GM19397 (cell line): Measurements from ENCODE around the gene RAG1.

Experiments
- ATAC-seq: cut with Tn5 transposase; IDR thresholded peaks from one replicate; pipeline ENCODE4 v1.9.1; 2021; ENCODE audit warnings: mild to moderate bottlenecking, moderate library complexity; ENCODE audit not compliant: unreplicated experiment

Gene RAG1

GRCh38 chr11:36588099-36588498, 20.3 kb downstream of the RAG1 start:
- no peak for ATAC-seq

- no peak for ATAC-seq
Observed at GRCh38 chr11:36590513-36590912, 22.7 kb downstream of the RAG1 start.

- ATAC-seq = no peak
Observed at GRCh38 chr11:36591433-36591832, 23.6 kb downstream of the RAG1 start.

- ATAC-seq = peak; percentile 92
Observed at GRCh38 chr11:36594316-36594989, 26.6 kb downstream of the RAG1 start, which contains the start of gene IFTAP. Gene IFTAP (plus strand): TSS chr11:36594502. CDS start chr11:36610104, 15,602 bp downstream.

GRCh38 chr11:36596880-36597279, 29.1 kb downstream of the RAG1 start:
- ATAC-seq = no peak

- no peak for ATAC-seq
Observed at GRCh38 chr11:36598051-36598450, 30.2 kb downstream of the RAG1 start, which contains the start of gene RAG2. Gene RAG2 (minus strand): TSS chr11:36598236. CDS start chr11:36594168, 4,068 bp downstream.

GRCh38 chr11:36600180-36600579, 32.4 kb downstream of the RAG1 start:
- ATAC-seq = no peak

- no peak for ATAC-seq
Observed at GRCh38 chr11:36601155-36601554, 33.3 kb downstream of the RAG1 start.

GRCh38 chr11:36602135-36602534, 34.3 kb downstream of the RAG1 start:
- no peak for ATAC-seq

- no peak for ATAC-seq
Observed at GRCh38 chr11:36605221-36606216, 37.7 kb downstream of the RAG1 start.

- ATAC-seq = no peak
Observed at GRCh38 chr11:36608491-36609199, 40.8 kb downstream of the RAG1 start.

- no peak for ATAC-seq
Observed at GRCh38 chr11:36609383-36609782, 41.6 kb downstream of the RAG1 start.

- no peak for ATAC-seq
Observed at GRCh38 chr11:36615826-36616225, 48.0 kb downstream of the RAG1 start.

GRCh38 chr11:36617543-36618362, 49.9 kb downstream of the RAG1 start:
- ATAC-seq = no peak

- ATAC-seq = no peak
Observed at GRCh38 chr11:36618363-36619047, 50.7 kb downstream of the RAG1 start.

GRCh38 chr11:36619502-36619901, 51.7 kb downstream of the RAG1 start:
- ATAC-seq = no peak

GRCh38 chr11:36620246-36620645, 52.4 kb downstream of the RAG1 start:
- no peak for ATAC-seq

- ATAC-seq = no peak
Observed at GRCh38 chr11:36622431-36623136, 54.8 kb downstream of the RAG1 start.

- no peak for ATAC-seq
Observed at GRCh38 chr11:36623494-36623893, 55.7 kb downstream of the RAG1 start.
